Naive thymus-derived CD4-positive, alpha-beta T cell (primary cell): ENCODE measurements around the gene WDR7. TPM values are rescaled to one million over a fixed set of nuclear protein-coding genes. Genes with fewer than 3 reads are reported as not detected.

ENCODE experiments used
- ATAC-seq: fragments of 150-1000 bp; cut with Tn5 transposase; 2 replicates; pipeline ENCODE4 v1.10.0; 2021; ENCODE audit warnings: mild to moderate bottlenecking, moderate library complexity
- CTCF ChIA-PET: fragments of 350-600 bp; sonication (Branson Sonifier 250); formaldehyde crosslinking; loops from one replicate; lab custom pipeline; 2021; ENCODE audit warnings: antibody characterized with exemption; lab: Charles Lee
- POLR2A ChIA-PET: fragments of 350-600 bp; sonication (Branson Sonifier 250); formaldehyde crosslinking; loops from one replicate; lab custom pipeline; 2021; ENCODE audit warnings: antibody characterized with exemption, inconsistent platforms; lab: Charles Lee
- DNase-seq, 9 donors: peaks; one replicate each; pipeline versions ENCODE4 v3.0.0 to v3.0.0-alpha.2; 2020 to 2022; ENCODE audit warnings: mixed read lengths in 1 of 9
- H3K27ac ChIP-seq: one replicate; pipeline ENCODE4 v1.7.0; 2013; ENCODE audit warnings: mild to moderate bottlenecking, low read depth, low read length, moderate library complexity
- H3K27me3 ChIP-seq, 2 donors: one replicate each; pipeline ENCODE4 v1.7.0; 2013; ENCODE audit warnings: low read length in 2 of 2, mild to moderate bottlenecking in 2 of 2, moderate library complexity in 2 of 2; ENCODE audit not compliant: control insufficient read depth in 2 of 2, insufficient read depth in 2 of 2
- H3K36me3 ChIP-seq, 3 experiments: 1 replicate in 2 of 3; 2 replicates in 1 of 3; pipeline ENCODE4 v1.7.0; 2013; ENCODE audit warnings: low read length in 3 of 3, mild to moderate bottlenecking in 3 of 3, moderate library complexity in 1 of 3; ENCODE audit not compliant: insufficient read depth in 3 of 3, control insufficient read depth in 2 of 3
- H3K4me1 ChIP-seq, 2 donors: one replicate each; pipeline ENCODE4 v1.7.0; 2013; ENCODE audit warnings: low read length in 2 of 2, mild to moderate bottlenecking in 2 of 2, moderate library complexity in 1 of 2; ENCODE audit not compliant: control insufficient read depth in 2 of 2, insufficient read depth in 2 of 2
- H3K4me3 ChIP-seq: 2 replicates; pipeline ENCODE4 v1.7.0; 2013; ENCODE audit warnings: mild to moderate bottlenecking, low read length
- H3K9me3 ChIP-seq, 3 experiments: 1 replicate in 2 of 3; 2 replicates in 1 of 3; pipeline ENCODE4 v1.7.0; 2013; ENCODE audit warnings: low read length in 3 of 3; ENCODE audit not compliant: control insufficient read depth in 2 of 3
- H3K27ac Mint-ChIP-seq, 9 donors: one replicate each; pipeline ENCODE4 v1.8.0; 2020 to 2022; ENCODE audit warnings: mixed read lengths in 9 of 9, mild to moderate bottlenecking in 8 of 9, moderate library complexity in 5 of 9, inconsistent platforms in 2 of 9
- H3K27me3 Mint-ChIP-seq, 5 donors: one replicate each; pipeline ENCODE4 v1.8.0; 2021 to 2022; ENCODE audit warnings: mixed read lengths in 5 of 5, mild to moderate bottlenecking in 1 of 5
- H3K36me3 Mint-ChIP-seq, 5 donors: one replicate each; pipeline ENCODE4 v1.8.0; 2020 to 2022; ENCODE audit warnings: mixed read lengths in 5 of 5, mild to moderate bottlenecking in 3 of 5, inconsistent platforms in 1 of 5
- H3K4me1 Mint-ChIP-seq, 7 donors: one replicate each; pipeline ENCODE4 v1.8.0; 2020 to 2022; ENCODE audit warnings: mixed read lengths in 7 of 7, mild to moderate bottlenecking in 3 of 7, inconsistent platforms in 1 of 7
- H3K4me3 Mint-ChIP-seq, 10 donors: one replicate each; pipeline ENCODE4 v1.8.0; 2020 to 2022; ENCODE audit warnings: mild to moderate bottlenecking in 10 of 10, mixed read lengths in 10 of 10, moderate library complexity in 6 of 10, inconsistent platforms in 2 of 10
- H3K9me3 Mint-ChIP-seq, 11 donors: one replicate each; pipeline ENCODE4 v1.8.0; 2020 to 2022; ENCODE audit warnings: mixed read lengths in 11 of 11, mild to moderate bottlenecking in 4 of 11, inconsistent platforms in 1 of 11, moderate library complexity in 1 of 11
- intact Hi-C, 2 donors: fragments of 100-400 bp; cut with micrococcal nuclease; formaldehyde crosslinking; loops; one replicate each; pipeline ENCODE4 v1.15.1; 2023
- polyA plus RNA-seq, 2 donors: library from polyadenylated mRNA; unstranded; fragments of 300-500 nt; fragmentation: Illumina TruSeq; gene quantifications; one replicate each; pipeline ENCODE4 v1.2.3, GENCODE V29; 2021
- total RNA-seq, 6 experiments: library from RNA in 5 of 6; stranded (reverse) in 5 of 6; gene quantifications; 1 replicate in 5 of 6; 2 replicates in 1 of 6; pipeline ENCODE4 v1.2.3 and lab custom pipeline; 2021 to 2026

WDR7 gene
- total and polyA plus RNA-seq, 7 experiments from 2014 or later, result 28.3 to 59.8 (median 50.1) TPM

DNA sequence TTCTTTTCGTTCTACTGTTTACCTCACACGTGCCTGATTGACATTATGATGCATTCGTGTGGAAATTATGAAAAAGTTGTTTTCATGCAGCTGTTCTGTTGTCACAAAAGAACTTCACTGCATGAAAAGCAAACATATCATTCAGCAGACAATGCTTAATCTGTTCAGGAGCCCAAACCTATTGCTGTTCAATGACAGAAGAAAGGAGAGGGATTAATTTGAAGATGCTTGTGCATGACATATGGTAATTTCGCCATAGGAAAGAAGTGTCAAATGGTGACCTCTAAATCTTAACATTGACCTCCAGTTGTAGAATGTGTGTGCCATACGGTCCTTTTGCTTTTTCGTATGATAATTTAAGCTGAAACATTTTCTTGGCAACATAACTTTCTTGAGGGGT is 124.5 kb downstream of the WDR7 start:
- ChIA-PET POLR2A (no interaction called here), CTCF (no interaction called here)
- intact Hi-C loops, result no loop called here

DNA sequence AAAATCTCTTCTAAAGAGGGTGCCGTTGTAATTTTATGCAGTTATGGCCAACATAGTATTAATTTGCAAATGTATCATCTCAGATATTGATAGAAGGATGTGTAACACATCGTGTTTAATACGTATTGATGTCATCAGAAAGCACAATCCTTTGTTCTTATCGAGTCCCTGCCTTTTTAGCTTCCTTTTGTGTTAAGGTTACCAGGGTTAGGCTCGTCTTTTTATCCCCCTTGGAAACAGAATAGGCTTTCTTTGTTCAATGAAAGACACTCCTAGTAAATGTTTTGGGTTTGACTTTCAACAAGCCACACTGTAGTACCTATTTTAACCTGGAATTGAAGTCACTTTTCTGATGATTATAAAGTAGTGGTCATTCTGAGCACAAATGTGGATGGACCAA is 136.2 kb downstream of the WDR7 start:
- H3K27ac Mint-ChIP-seq, result peak overlapping the region in 1 of 9 donors; percentile 7
- peaks cover 0 to 3% (median 0%) of the 10 kb centered on the region in 7 donors for H3K4me1 Mint-ChIP-seq
- POLR2A ChIA-PET, result no interaction called here
- H3K4me3 ChIP-seq, result no peak overlapping the region
- H3K9me3 Mint-ChIP-seq, result no peaks in the 10 kb centered on the region
- intact Hi-C loops, result no loop called here
- H3K36me3 Mint-ChIP-seq, result peaks cover 4 to 32% (median 8%) of the 10 kb centered on the region in 5 donors
- no peaks in the 10 kb centered on the region for H3K9me3 ChIP-seq
- H3K27me3 Mint-ChIP-seq, result no peaks in the 10 kb centered on the region
- ATAC-seq, result no peak
- peaks cover 0 to 24% (median 0%) of the 10 kb centered on the region in 3 experiments for H3K36me3 ChIP-seq
- CTCF ChIA-PET, result no interaction called here
- no peaks in the 10 kb centered on the region for H3K27me3 ChIP-seq
- no peaks in the 10 kb centered on the region for H3K4me1 ChIP-seq
- no peak for DNase-seq
- H3K27ac ChIP-seq, result no peak overlapping the region
- no peak overlapping the region for H3K4me3 Mint-ChIP-seq

More for the DNA sequence above, 124.5 kb downstream of the WDR7 start:
- Histone ChIP-seq H3K27me3 (no peaks in the 10 kb centered on the region), H3K4me3 (no peak overlapping the region), H3K27ac (no peak overlapping the region), H3K36me3 (peaks cover 0 to 8% (median 0%) of the 10 kb centered on the region in 3 experiments), H3K9me3 (no peaks in the 10 kb centered on the region), H3K4me1 (no peaks in the 10 kb centered on the region)
- no peaks in the 10 kb centered on the region for H3K27me3 Mint-ChIP-seq
- peaks cover 0 to 2% (median 0%) of the 10 kb centered on the region in 7 donors for H3K4me1 Mint-ChIP-seq
- peaks cover 2 to 34% (median 18%) of the 10 kb centered on the region in 5 donors for H3K36me3 Mint-ChIP-seq
- DNase-seq (no peak), ATAC-seq (no peak)
- H3K9me3 Mint-ChIP-seq, result no peaks in the 10 kb centered on the region
- H3K27ac Mint-ChIP-seq, result no peak overlapping the region
- no peak overlapping the region for H3K4me3 Mint-ChIP-seq

DNA sequence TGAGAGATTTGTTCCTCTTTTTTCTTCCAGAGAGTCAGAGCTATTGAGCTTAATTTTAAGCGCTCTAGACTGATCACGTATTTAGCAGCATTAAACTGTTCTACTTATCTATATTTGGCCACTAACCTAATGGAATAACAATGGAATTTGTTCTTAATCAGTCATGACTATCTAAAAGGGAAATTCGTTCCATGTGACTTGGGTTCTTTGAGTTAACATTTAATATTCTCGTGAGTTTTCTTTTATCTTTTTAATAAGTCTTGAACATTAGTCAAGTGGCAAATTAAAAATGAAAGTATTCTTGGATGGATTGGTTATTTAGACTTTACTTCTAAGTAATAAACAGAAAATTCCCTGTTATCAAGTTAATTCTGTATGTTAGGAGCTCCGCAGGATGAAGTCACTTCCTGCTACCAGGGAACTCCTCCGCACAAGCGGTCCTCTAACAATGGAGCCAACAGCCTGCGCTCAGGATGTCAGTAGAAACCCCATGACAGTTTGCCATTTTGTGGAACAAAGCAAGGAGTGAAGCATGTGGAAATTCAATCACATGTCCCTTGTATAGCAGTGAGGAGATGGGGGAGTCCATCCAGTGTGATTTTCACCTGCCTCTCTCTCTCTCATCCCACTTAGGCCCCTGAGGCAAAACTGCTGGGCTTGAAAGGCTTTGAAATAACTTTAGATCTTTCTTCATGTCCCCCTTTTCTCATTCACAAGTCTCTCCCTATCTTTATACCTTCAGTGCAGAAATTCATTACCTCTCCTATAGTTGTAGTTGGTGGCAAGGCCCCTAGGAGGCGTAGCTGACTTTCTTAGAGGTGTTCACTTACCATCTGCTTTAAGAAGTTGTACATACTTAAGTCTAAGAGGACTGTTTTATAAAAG is 138.1 kb downstream of the WDR7 start:
- intact Hi-C loops, result no loop called here
- POLR2A ChIA-PET, result no interaction called here

DNA sequence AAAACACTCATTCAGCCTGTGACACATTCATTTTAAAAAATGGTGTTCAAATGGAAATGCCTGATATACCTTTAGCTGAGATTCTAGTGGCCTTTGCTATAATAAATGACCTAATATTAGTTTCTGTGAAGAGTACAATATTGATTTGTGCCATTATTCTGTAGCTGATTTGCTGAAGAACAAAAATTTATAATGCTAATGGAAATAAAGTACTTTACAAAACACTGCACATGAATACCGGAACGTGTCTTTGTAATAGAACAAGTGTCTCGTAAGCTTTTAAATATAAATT is 138.7 kb downstream of the WDR7 start:
- Mint-ChIP-seq H3K9me3 (no peaks in the 10 kb centered on the region), H3K36me3 (peaks cover 0 to 33% (median 5%) of the 10 kb centered on the region in 5 donors), H3K27me3 (no peaks in the 10 kb centered on the region), H3K4me3 (no peak overlapping the region), H3K27ac (no peak overlapping the region), H3K4me1 (peaks cover 0 to 5% (median 0%) of the 10 kb centered on the region in 7 donors)
- POLR2A ChIA-PET, result no interaction called here
- intact Hi-C loops, result no loop called here
- Histone ChIP-seq H3K27me3 (no peaks in the 10 kb centered on the region), H3K4me3 (no peak overlapping the region), H3K4me1 (no peaks in the 10 kb centered on the region), H3K27ac (no peak overlapping the region), H3K9me3 (no peaks in the 10 kb centered on the region), H3K36me3 (peaks cover 0 to 23% (median 0%) of the 10 kb centered on the region in 3 experiments)
- no peak for DNase-seq
- CTCF ChIA-PET, result interaction anchor here (1.2 kb wide), 1 partner anchor 770 kb away, joined by 3 read pairs; no protein-coding TSS in a partner anchor
- ATAC-seq, result no peak

More for the DNA sequence above, 138.1 kb downstream of the WDR7 start:
- Histone ChIP-seq H3K36me3 (peaks cover 0 to 24% (median 0%) of the 10 kb centered on the region in 3 experiments), H3K4me1 (no peaks in the 10 kb centered on the region), H3K27ac (no peak overlapping the region), H3K4me3 (no peak overlapping the region), H3K27me3 (no peaks in the 10 kb centered on the region), H3K9me3 (no peaks in the 10 kb centered on the region)
- no peaks in the 10 kb centered on the region for H3K9me3 Mint-ChIP-seq
- no peaks in the 10 kb centered on the region for H3K27me3 Mint-ChIP-seq
- H3K36me3 Mint-ChIP-seq, result peaks cover 0 to 32% (median 5%) of the 10 kb centered on the region in 5 donors
- CTCF ChIA-PET, result interaction anchor here (1.2 kb wide), 1 partner anchor 770 kb away, joined by 3 read pairs; no protein-coding TSS in a partner anchor
- DNase-seq, result peak in 4 of 9 donors; percentile 2 to 5 (median 3)
- H3K4me1 Mint-ChIP-seq, result peaks cover 0 to 5% (median 0%) of the 10 kb centered on the region in 7 donors
- H3K27ac Mint-ChIP-seq, result no peak overlapping the region
- no peak for ATAC-seq
- H3K4me3 Mint-ChIP-seq, result no peak overlapping the region

DNA sequence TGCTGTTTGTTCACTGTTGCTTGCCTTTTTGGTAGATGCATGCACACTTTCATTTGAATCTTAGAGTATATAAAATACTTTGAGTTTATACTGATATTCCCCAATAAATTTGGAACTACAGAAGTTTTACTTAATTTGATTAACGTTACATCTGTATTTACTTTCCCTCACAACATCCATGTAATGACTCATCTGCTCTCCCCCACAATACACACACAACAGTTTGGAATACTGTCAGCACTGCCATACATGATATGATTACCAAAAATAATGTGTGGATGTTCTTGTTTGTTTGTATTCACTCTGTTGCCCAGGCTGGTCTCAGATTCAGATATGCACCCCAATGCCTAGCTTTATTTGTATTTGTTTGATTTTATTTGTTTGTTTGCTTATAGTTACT is 144.2 kb downstream of the WDR7 start:
- no peak for ATAC-seq
- no peaks in the 10 kb centered on the region for H3K9me3 ChIP-seq
- DNase-seq, result no peak
- no peaks in the 10 kb centered on the region for H3K27me3 ChIP-seq
- H3K4me1 Mint-ChIP-seq, result peaks cover 0 to 3% (median 0%) of the 10 kb centered on the region in 7 donors
- H3K27me3 Mint-ChIP-seq, result no peaks in the 10 kb centered on the region
- intact Hi-C loops, result no loop called here
- ChIA-PET POLR2A (no interaction called here), CTCF (no interaction called here)
- no peaks in the 10 kb centered on the region for H3K4me1 ChIP-seq
- H3K27ac Mint-ChIP-seq, result peak overlapping the region in 1 of 9 donors; percentile 37
- H3K4me3 Mint-ChIP-seq, result no peak overlapping the region
- peaks cover 0 to 5% (median 0%) of the 10 kb centered on the region in 11 donors for H3K9me3 Mint-ChIP-seq
- no peak overlapping the region for H3K4me3 ChIP-seq
- peaks cover 0 to 4% (median 0%) of the 10 kb centered on the region in 3 experiments for H3K36me3 ChIP-seq
- peaks cover 0 to 43% (median 21%) of the 10 kb centered on the region in 5 donors for H3K36me3 Mint-ChIP-seq
- H3K27ac ChIP-seq, result no peak overlapping the region

DNA sequence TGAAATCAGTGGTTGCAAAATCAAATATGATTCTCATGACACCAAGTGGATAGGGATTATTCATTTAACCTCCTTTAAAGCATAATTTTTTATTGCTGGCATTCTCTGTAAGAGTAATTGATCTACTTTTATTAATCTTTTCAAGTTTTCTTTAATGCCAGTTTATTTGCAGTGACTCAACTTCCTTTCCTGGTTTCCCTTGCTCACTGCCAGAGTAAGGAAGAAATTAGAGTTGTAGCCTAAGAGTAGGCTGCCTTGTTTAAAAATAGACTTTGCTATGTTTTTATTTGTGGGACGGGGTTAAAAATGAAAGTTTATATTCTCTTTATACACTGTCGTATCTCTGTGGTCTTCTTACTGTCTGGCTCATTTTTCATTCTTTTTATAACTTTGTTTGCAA is 148.6 kb downstream of the WDR7 start:
- ATAC-seq (no peak), DNase-seq (no peak)
- CTCF ChIA-PET, result no interaction called here
- Histone ChIP-seq H3K4me3 (no peak overlapping the region), H3K27ac (no peak overlapping the region), H3K36me3 (no peaks in the 10 kb centered on the region), H3K4me1 (no peaks in the 10 kb centered on the region), H3K27me3 (no peaks in the 10 kb centered on the region), H3K9me3 (no peaks in the 10 kb centered on the region)
- Mint-ChIP-seq H3K36me3 (peaks cover 3 to 59% (median 34%) of the 10 kb centered on the region in 5 donors), H3K27ac (no peak overlapping the region), H3K4me1 (peaks cover 0 to 1% (median 0%) of the 10 kb centered on the region in 7 donors), H3K4me3 (no peak overlapping the region), H3K9me3 (peaks cover 0 to 5% (median 0%) of the 10 kb centered on the region in 11 donors), H3K27me3 (no peaks in the 10 kb centered on the region)
- POLR2A ChIA-PET, result no interaction called here
- intact Hi-C loops, result no loop called here
